CD8-positive, alpha-beta memory T cell (primary cell): ENCODE data around the gene NPHP4. TPM values are rescaled to one million over a fixed set of nuclear protein-coding genes. Genes with fewer than 3 reads are reported as not detected.

Source experiments
- CTCF ChIA-PET: fragments of 350-600 bp; sonication (Branson Sonifier 250); formaldehyde crosslinking; loops from one replicate; lab custom pipeline; 2021; ENCODE audit warnings: antibody characterized with exemption; lab: Charles Lee
- POLR2A ChIA-PET: fragments of 350-600 bp; sonication (Branson Sonifier 250); formaldehyde crosslinking; loops from one replicate; lab custom pipeline; 2021; ENCODE audit warnings: antibody characterized with exemption; lab: Charles Lee
- DNase-seq, 5 donors: peaks; one replicate each; pipeline versions ENCODE4 v3.0.0 to v3.0.0-alpha.2; 2020 to 2022; ENCODE audit warnings: mixed read lengths in 1 of 5
- H3K27ac ChIP-seq: one replicate; pipeline ENCODE4 v1.7.0; 2013; ENCODE audit warnings: low read depth, mild to moderate bottlenecking, low read length, moderate library complexity
- H3K27me3 ChIP-seq: 2 replicates; pipeline ENCODE4 v1.7.0; 2013; ENCODE audit warnings: low read length, mild to moderate bottlenecking; ENCODE audit not compliant: insufficient read depth, poor library complexity, severe bottlenecking
- H3K36me3 ChIP-seq: 2 replicates; pipeline ENCODE4 v1.7.0; 2013; ENCODE audit warnings: mild to moderate bottlenecking, low read length, moderate library complexity; ENCODE audit not compliant: insufficient read depth
- H3K4me1 ChIP-seq: 2 replicates; pipeline ENCODE4 v1.7.0; 2013; ENCODE audit warnings: mild to moderate bottlenecking, low read length, moderate library complexity; ENCODE audit not compliant: insufficient read depth
- H3K4me3 ChIP-seq: 2 replicates; pipeline ENCODE4 v1.7.0; 2013; ENCODE audit warnings: mild to moderate bottlenecking, low read length
- H3K9me3 ChIP-seq: 2 replicates; pipeline ENCODE4 v1.7.0; 2013; ENCODE audit warnings: mild to moderate bottlenecking, low read length
- H3K27ac Mint-ChIP-seq, 8 donors: one replicate each; pipeline ENCODE4 v1.8.0; 2020 to 2021; ENCODE audit warnings: mixed read lengths in 8 of 8, mild to moderate bottlenecking in 6 of 8, inconsistent platforms in 3 of 8, moderate library complexity in 3 of 8
- H3K27me3 Mint-ChIP-seq, 2 donors: one replicate each; pipeline ENCODE4 v1.8.0; 2020 to 2021; ENCODE audit warnings: mixed read lengths in 2 of 2, mild to moderate bottlenecking in 1 of 2, moderate library complexity in 1 of 2
- H3K36me3 Mint-ChIP-seq, 3 donors: one replicate each; pipeline ENCODE4 v1.8.0; 2020 to 2021; ENCODE audit warnings: mixed read lengths in 3 of 3, inconsistent platforms in 1 of 3, mild to moderate bottlenecking in 1 of 3
- H3K4me1 Mint-ChIP-seq, 3 donors: one replicate each; pipeline ENCODE4 v1.8.0; 2020 to 2021; ENCODE audit warnings: mixed read lengths in 3 of 3, inconsistent platforms in 1 of 3, mild to moderate bottlenecking in 1 of 3
- H3K4me3 Mint-ChIP-seq, 7 donors: one replicate each; pipeline ENCODE4 v1.8.0; 2020 to 2021; ENCODE audit warnings: mixed read lengths in 7 of 7, mild to moderate bottlenecking in 6 of 7, moderate library complexity in 4 of 7, inconsistent platforms in 2 of 7
- H3K9me3 Mint-ChIP-seq, 5 donors: one replicate each; pipeline ENCODE4 v1.8.0; 2020 to 2022; ENCODE audit warnings: mixed read lengths in 5 of 5, mild to moderate bottlenecking in 3 of 5, moderate library complexity in 2 of 5, inconsistent platforms in 1 of 5
- polyA plus RNA-seq: library from polyadenylated mRNA; unstranded; fragments of 300-500 nt; fragmentation: Illumina TruSeq; gene quantifications from one replicate; pipeline ENCODE4 v1.2.3, GENCODE V29; 2021
- total RNA-seq, 2 experiments: library from RNA; stranded (reverse); gene quantifications; one replicate each; pipeline ENCODE4 v1.2.3, GENCODE V29; 2021

NPHP4 gene
- total and polyA plus RNA-seq, 3 experiments from 2014 or later, result 1.2 to 11.5 (median 11.2) TPM

- ChIA-PET CTCF (no interaction called here), POLR2A (no interaction called here)
- H3K27me3 Mint-ChIP-seq, result peaks cover 0 to 2% of the 10 kb centered on the region in 2 donors
- H3K36me3 Mint-ChIP-seq, result no peaks in the 10 kb centered on the region
- Histone ChIP-seq H3K27ac (no peak overlapping the region), H3K9me3 (no peaks in the 10 kb centered on the region), H3K36me3 (no peaks in the 10 kb centered on the region), H3K4me3 (no peak overlapping the region), H3K27me3 (no peaks in the 10 kb centered on the region), H3K4me1 (no peaks in the 10 kb centered on the region)
- no peaks in the 10 kb centered on the region for H3K4me1 Mint-ChIP-seq
- DNase-seq, result no peak
- peaks cover 0 to 2% (median 0%) of the 10 kb centered on the region in 5 donors for H3K9me3 Mint-ChIP-seq
- H3K27ac Mint-ChIP-seq, result no peak overlapping the region
- no peak overlapping the region for H3K4me3 Mint-ChIP-seq
Measured at GRCh38 chr1:5829414-5829813, 162.8 kb downstream of the NPHP4 start.

- Mint-ChIP-seq H3K4me1 (no peaks in the 10 kb centered on the region), H3K27ac (no peak overlapping the region), H3K4me3 (no peak overlapping the region), H3K27me3 (peaks cover 0 to 2% of the 10 kb centered on the region in 2 donors), H3K36me3 (no peaks in the 10 kb centered on the region), H3K9me3 (peaks cover 0 to 3% (median 0%) of the 10 kb centered on the region in 5 donors)
- ChIA-PET CTCF (no interaction called here), POLR2A (no interaction called here)
- Histone ChIP-seq H3K27me3 (no peaks in the 10 kb centered on the region), H3K36me3 (no peaks in the 10 kb centered on the region), H3K9me3 (no peaks in the 10 kb centered on the region), H3K4me1 (no peaks in the 10 kb centered on the region), H3K27ac (no peak overlapping the region), H3K4me3 (no peak overlapping the region)
- no peak for DNase-seq
Measured at GRCh38 chr1:5828308-5828935, 163.8 kb downstream of the NPHP4 start.

- H3K27me3 ChIP-seq, result no peaks in the 10 kb centered on the region
- DNase-seq, result no peak
- no peak overlapping the region for H3K27ac ChIP-seq
- no peaks in the 10 kb centered on the region for H3K4me1 ChIP-seq
- CTCF ChIA-PET, result no interaction called here
- H3K36me3 ChIP-seq, result no peaks in the 10 kb centered on the region
- Mint-ChIP-seq H3K27ac (no peak overlapping the region), H3K9me3 (peaks cover 0 to 3% (median 0%) of the 10 kb centered on the region in 5 donors), H3K36me3 (no peaks in the 10 kb centered on the region), H3K4me1 (no peaks in the 10 kb centered on the region), H3K4me3 (no peak overlapping the region), H3K27me3 (peaks cover 0 to 7% of the 10 kb centered on the region in 2 donors)
- no peaks in the 10 kb centered on the region for H3K9me3 ChIP-seq
- POLR2A ChIA-PET, result no interaction called here
- H3K4me3 ChIP-seq, result no peak overlapping the region
Measured at GRCh38 chr1:5827516-5827915, 164.7 kb downstream of the NPHP4 start.

GRCh38 chr1:5826601-5827000 lies 165.6 kb downstream of the NPHP4 start:
- Histone ChIP-seq H3K36me3 (no peaks in the 10 kb centered on the region), H3K27me3 (no peaks in the 10 kb centered on the region), H3K27ac (no peak overlapping the region), H3K4me3 (no peak overlapping the region), H3K4me1 (no peaks in the 10 kb centered on the region), H3K9me3 (no peaks in the 10 kb centered on the region)
- no peaks in the 10 kb centered on the region for H3K36me3 Mint-ChIP-seq
- no peak for DNase-seq
- ChIA-PET CTCF (no interaction called here), POLR2A (no interaction called here)
- H3K4me3 Mint-ChIP-seq, result no peak overlapping the region
- no peaks in the 10 kb centered on the region for H3K4me1 Mint-ChIP-seq
- H3K9me3 Mint-ChIP-seq, result peaks cover 0 to 3% (median 0%) of the 10 kb centered on the region in 5 donors
- no peak overlapping the region for H3K27ac Mint-ChIP-seq
- peaks cover 0 to 15% of the 10 kb centered on the region in 2 donors for H3K27me3 Mint-ChIP-seq

GRCh38 chr1:5822726-5823125 lies 169.5 kb downstream of the NPHP4 start:
- ChIA-PET CTCF (no interaction called here), POLR2A (no interaction called here)
- H3K27ac ChIP-seq, result no peak overlapping the region
- no peaks in the 10 kb centered on the region for H3K4me1 Mint-ChIP-seq
- H3K9me3 Mint-ChIP-seq, result peaks cover 0 to 3% (median 0%) of the 10 kb centered on the region in 5 donors
- no peaks in the 10 kb centered on the region for H3K9me3 ChIP-seq
- H3K4me1 ChIP-seq, result no peaks in the 10 kb centered on the region
- peaks cover 2 to 38% of the 10 kb centered on the region in 2 donors for H3K27me3 Mint-ChIP-seq
- H3K36me3 Mint-ChIP-seq, result no peaks in the 10 kb centered on the region
- no peak overlapping the region for H3K4me3 ChIP-seq
- H3K27me3 ChIP-seq, result no peaks in the 10 kb centered on the region
- no peak for DNase-seq
- no peak overlapping the region for H3K27ac Mint-ChIP-seq
- no peak overlapping the region for H3K4me3 Mint-ChIP-seq
- no peaks in the 10 kb centered on the region for H3K36me3 ChIP-seq

GRCh38 chr1:5822266-5822665 lies 170.0 kb downstream of the NPHP4 start:
- Mint-ChIP-seq H3K9me3 (peaks cover 0 to 3% (median 0%) of the 10 kb centered on the region in 5 donors), H3K4me1 (no peaks in the 10 kb centered on the region), H3K27ac (no peak overlapping the region), H3K4me3 (no peak overlapping the region), H3K36me3 (no peaks in the 10 kb centered on the region), H3K27me3 (peaks cover 2 to 43% of the 10 kb centered on the region in 2 donors)
- Histone ChIP-seq H3K4me3 (no peak overlapping the region), H3K36me3 (no peaks in the 10 kb centered on the region), H3K4me1 (no peaks in the 10 kb centered on the region), H3K27ac (no peak overlapping the region), H3K27me3 (no peaks in the 10 kb centered on the region), H3K9me3 (no peaks in the 10 kb centered on the region)
- ChIA-PET CTCF (no interaction called here), POLR2A (no interaction called here)
- DNase-seq, result no peak

GRCh38 chr1:5821540-5822176 lies 170.6 kb downstream of the NPHP4 start:
- Mint-ChIP-seq H3K4me3 (no peak overlapping the region), H3K9me3 (peaks cover 0 to 3% (median 0%) of the 10 kb centered on the region in 5 donors)

GRCh38 chr1:5820026-5820421 lies 172.2 kb downstream of the NPHP4 start:
- no peaks in the 10 kb centered on the region for H3K4me1 Mint-ChIP-seq
- Histone ChIP-seq H3K4me3 (no peak overlapping the region), H3K27me3 (no peaks in the 10 kb centered on the region), H3K9me3 (no peaks in the 10 kb centered on the region), H3K4me1 (no peaks in the 10 kb centered on the region), H3K36me3 (no peaks in the 10 kb centered on the region), H3K27ac (no peak overlapping the region)
- peaks cover 9 to 59% of the 10 kb centered on the region in 2 donors for H3K27me3 Mint-ChIP-seq
- peaks cover 0 to 3% (median 0%) of the 10 kb centered on the region in 5 donors for H3K9me3 Mint-ChIP-seq
- H3K4me3 Mint-ChIP-seq, result no peak overlapping the region
- no peak for DNase-seq
- H3K27ac Mint-ChIP-seq, result no peak overlapping the region
- ChIA-PET CTCF (no interaction called here), POLR2A (no interaction called here)
- H3K36me3 Mint-ChIP-seq, result no peaks in the 10 kb centered on the region

More at GRCh38 chr1:5821540-5822176, 170.6 kb downstream of the NPHP4 start:
- no peaks in the 10 kb centered on the region for H3K36me3 ChIP-seq
- H3K4me1 ChIP-seq, result no peaks in the 10 kb centered on the region
- CTCF ChIA-PET, result no interaction called here
- DNase-seq, result no peak
- H3K9me3 ChIP-seq, result no peaks in the 10 kb centered on the region
- no peak overlapping the region for H3K27ac ChIP-seq
- POLR2A ChIA-PET, result no interaction called here
- Mint-ChIP-seq H3K36me3 (no peaks in the 10 kb centered on the region), H3K4me1 (no peaks in the 10 kb centered on the region), H3K27ac (no peak overlapping the region), H3K27me3 (peaks cover 4 to 45% of the 10 kb centered on the region in 2 donors)
- H3K27me3 ChIP-seq, result no peaks in the 10 kb centered on the region
- H3K4me3 ChIP-seq, result no peak overlapping the region
